ENCODE measurements around the gene GPR150.

- TF ChIP-seq CTCF (conservative IDR thresholded peaks at IDR 0.05; ENCODE audit: low read depth, low read length) (no peak), FOS (IDR thresholded peaks at IDR 0.05; ENCODE audit: low read depth, low read length) (no peak), POLR2A (IDR thresholded peaks at IDR 0.05; ENCODE audit: low read depth, low read length) (no peak), BHLHE40 (IDR thresholded peaks at IDR 0.05; ENCODE audit: low read depth, low read length) (no peak), CEBPB (IDR thresholded peaks at IDR 0.05; ENCODE audit: low read depth, low read length) (no peak), MXI1 (IDR thresholded peaks at IDR 0.05; ENCODE audit: borderline replicate concordance, low read depth, low read length) (no peak), MAFK (IDR thresholded peaks at IDR 0.05; ENCODE audit: low read depth, low read length) (no peak), SMC3 (IDR thresholded peaks at IDR 0.05; ENCODE audit: low read depth, low read length) (no peak), RCOR1 (IDR thresholded peaks at IDR 0.05; ENCODE audit: insufficient replicate concordance, low read length) (no peak), RFX5 (IDR thresholded peaks at IDR 0.05; ENCODE audit: low read depth, low read length) (no peak), USF2 (IDR thresholded peaks at IDR 0.05; ENCODE audit: low read depth, low read length) (no peak), RAD21 (IDR thresholded peaks at IDR 0.05; ENCODE audit: low read length) (no peak)
Measured at GRCh38 chr5:95630394-95630917, 10.6 kb downstream of the GPR150 start.

Data from IMR-90 (cell line).